Neural cell (in vitro differentiated cells): ENCODE results near the gene CPS1. TPM values are rescaled to one million over a fixed set of nuclear protein-coding genes. Genes with fewer than 3 reads are reported as not detected.

Experiments
- H2AFZ ChIP-seq: fragments of 200-600, 300-800 bp; sonication (generic), shearing (Covaris generic); 2 replicates; pipeline ENCODE4 v1.6.0; 2014; ENCODE audit warnings: low read depth, mild to moderate bottlenecking, antibody characterized with exemption, low read length, moderate library complexity
- H3F3A ChIP-seq: fragments of 200-600 bp; shearing (Covaris generic); 2 replicates; pipeline ENCODE4 v1.6.1; 2016; ENCODE audit warnings: mild to moderate bottlenecking, moderate library complexity, mixed read lengths, antibody characterized with exemption, low read length; ENCODE audit not compliant: insufficient read depth, poor library complexity, severe bottlenecking
- H3K27ac ChIP-seq: fragments of 200-600, 300-800 bp; sonication (generic), shearing (Covaris generic); 2 replicates; pipeline ENCODE4 v1.5.1; 2014; ENCODE audit warnings: mild to moderate bottlenecking, low read length, moderate library complexity
- H3K27me3 ChIP-seq: fragments of 300-800, 200-600 bp; sonication (generic), shearing (Covaris generic); 2 replicates; pipeline ENCODE4 v1.6.0; 2014; ENCODE audit warnings: mild to moderate bottlenecking, low read depth, low read length, moderate library complexity; ENCODE audit not compliant: insufficient read depth
- H3K36me3 ChIP-seq: fragments of 300-800, 200-600 bp; sonication (generic), shearing (Covaris generic); 2 replicates; pipeline ENCODE4 v1.5.1; 2014; ENCODE audit warnings: mild to moderate bottlenecking, antibody characterized with exemption, low read length, moderate library complexity; ENCODE audit not compliant: insufficient read depth
- H3K4me2 ChIP-seq: fragments of 300-800, 200-600 bp; sonication (generic), shearing (Covaris generic); 2 replicates; pipeline ENCODE4 v1.6.0; 2014; ENCODE audit warnings: mild to moderate bottlenecking, low read length
- H3K4me3 ChIP-seq: fragments of 300-800, 200-600 bp; sonication (generic), shearing (Covaris generic); 2 replicates; pipeline ENCODE4 v1.5.1; 2014; ENCODE audit warnings: mild to moderate bottlenecking, low read length, moderate library complexity
- H3K79me2 ChIP-seq: fragments of 200-600 bp; shearing (Covaris generic); replicated peaks from 2 replicates; pipeline ENCODE4 v1.6.0; 2014; ENCODE audit warnings: mild to moderate bottlenecking, low read length, moderate library complexity; ENCODE audit not compliant: insufficient read depth
- H3K9ac ChIP-seq: fragments of 300-800, 200-600 bp; sonication (generic), shearing (Covaris generic); 2 replicates; pipeline ENCODE4 v1.6.1; 2016; ENCODE audit warnings: mild to moderate bottlenecking, low read length, mixed read lengths
- H3K9me2 ChIP-seq: fragments of 200-600 bp; shearing (Covaris generic); 2 replicates; pipeline ENCODE4 v1.6.1; 2016; ENCODE audit warnings: mild to moderate bottlenecking, low read length, mixed read lengths; ENCODE audit not compliant: insufficient read depth
- H3K9me3 ChIP-seq: fragments of 200-600, 300-800 bp; sonication (generic), shearing (Covaris generic); 2 replicates; pipeline ENCODE4 v1.6.1; 2016; ENCODE audit warnings: mild to moderate bottlenecking, mixed run types, low read length, moderate library complexity, mixed read lengths
- H4K20me1 ChIP-seq: fragments of 200-600 bp; shearing (Covaris generic); 2 replicates; pipeline ENCODE4 v1.6.1; 2016; ENCODE audit warnings: mild to moderate bottlenecking, mixed run types; ENCODE audit not compliant: insufficient read depth
- EP300 ChIP-seq: fragments of 450-650 bp; conservative IDR thresholded peaks from 2 replicates; pipeline ENCODE4 v1.6.1; 2014; ENCODE audit warnings: antibody characterized with exemption, mild to moderate bottlenecking, moderate library complexity; ENCODE audit not compliant: poor library complexity, severe bottlenecking
- EZH2 ChIP-seq: fragments of 200-600, 300-800 bp; shearing (Covaris generic), sonication (generic); IDR thresholded peaks from 2 replicates; pipeline ENCODE4 v1.6.1; 2014; ENCODE audit warnings: antibody characterized with exemption, low read length, borderline replicate concordance, mild to moderate bottlenecking; ENCODE audit not compliant: insufficient read depth, poor library complexity, severe bottlenecking
- MXI1 ChIP-seq: fragments of 450-650 bp; conservative IDR thresholded peaks from 2 replicates; pipeline ENCODE4 v1.6.1; 2014; ENCODE audit warnings: antibody characterized with exemption, mild to moderate bottlenecking; ENCODE audit not compliant: poor library complexity, severe bottlenecking
- POLR2AphosphoS5 ChIP-seq: IDR thresholded peaks from 2 replicates; pipeline ENCODE4 v1.6.1; 2012
- RAD21 ChIP-seq: fragments of 450-650 bp; conservative IDR thresholded peaks from 2 replicates; pipeline ENCODE4 v1.6.1; 2014; ENCODE audit warnings: antibody characterized with exemption, mild to moderate bottlenecking, moderate library complexity
- SMC3 ChIP-seq: fragments of 450-650 bp; conservative IDR thresholded peaks from 2 replicates; pipeline ENCODE4 v1.6.1; 2014; ENCODE audit warnings: antibody characterized with exemption, mild to moderate bottlenecking, moderate library complexity; ENCODE audit not compliant: poor library complexity
- TAF1 ChIP-seq: IDR thresholded peaks from 2 replicates; pipeline ENCODE4 v1.6.1; 2012; ENCODE audit warnings: low read depth
- polyA plus RNA-seq: library from polyadenylated mRNA; depleted of rRNA; stranded (reverse); fragments of >200 nt; gene quantifications from 2 replicates; pipeline ENCODE4 v1.2.3, GENCODE V29; 2014
- TF ChIP-seq, protein P1 (sequence below): IDR thresholded peaks from 2 replicates; pipeline ENCODE4 v1.6.1; 2012; ENCODE audit warnings: borderline replicate concordance
- TF ChIP-seq, protein P2 (sequence below): fragments of 450-650 bp; IDR thresholded peaks from 2 replicates; pipeline ENCODE4 v1.5.1; 2014; ENCODE audit warnings: antibody characterized with exemption, mild to moderate bottlenecking, moderate library complexity; ENCODE audit not compliant: poor library complexity, severe bottlenecking

Gene CPS1
- polyA plus RNA-seq, 1 donor from 2014 or later = 0.25 TPM

DNA sequence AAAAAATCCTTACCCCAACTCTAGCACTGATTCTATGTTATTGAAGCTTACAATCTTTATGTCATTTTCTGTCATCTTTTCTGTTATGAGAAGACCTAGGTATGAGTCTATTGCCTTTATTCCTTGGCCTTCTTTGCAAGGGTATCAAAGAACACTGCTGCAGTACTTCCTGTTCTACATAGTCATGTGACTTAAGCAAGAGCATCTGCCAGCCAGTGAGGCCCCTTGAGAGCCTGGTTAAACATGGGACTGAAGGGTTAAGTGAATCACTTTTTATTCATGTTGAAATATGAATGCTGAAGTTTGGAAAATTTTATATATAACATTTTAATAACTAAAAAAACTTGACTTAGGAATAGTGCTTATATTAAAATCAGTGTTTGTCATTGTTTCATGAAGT is 844 bp upstream of the CPS1 start:
- no peak overlapping the region for H3K9ac ChIP-seq
- no peaks in the 10 kb centered on the region for H3K79me2 ChIP-seq
- no peaks in the 10 kb centered on the region for H3K9me2 ChIP-seq
- H4K20me1 ChIP-seq = no peaks in the 10 kb centered on the region
- no peaks in the 10 kb centered on the region for H3F3A ChIP-seq
- no peaks in the 10 kb centered on the region for H3K9me3 ChIP-seq
- TF ChIP-seq, protein P1, sequence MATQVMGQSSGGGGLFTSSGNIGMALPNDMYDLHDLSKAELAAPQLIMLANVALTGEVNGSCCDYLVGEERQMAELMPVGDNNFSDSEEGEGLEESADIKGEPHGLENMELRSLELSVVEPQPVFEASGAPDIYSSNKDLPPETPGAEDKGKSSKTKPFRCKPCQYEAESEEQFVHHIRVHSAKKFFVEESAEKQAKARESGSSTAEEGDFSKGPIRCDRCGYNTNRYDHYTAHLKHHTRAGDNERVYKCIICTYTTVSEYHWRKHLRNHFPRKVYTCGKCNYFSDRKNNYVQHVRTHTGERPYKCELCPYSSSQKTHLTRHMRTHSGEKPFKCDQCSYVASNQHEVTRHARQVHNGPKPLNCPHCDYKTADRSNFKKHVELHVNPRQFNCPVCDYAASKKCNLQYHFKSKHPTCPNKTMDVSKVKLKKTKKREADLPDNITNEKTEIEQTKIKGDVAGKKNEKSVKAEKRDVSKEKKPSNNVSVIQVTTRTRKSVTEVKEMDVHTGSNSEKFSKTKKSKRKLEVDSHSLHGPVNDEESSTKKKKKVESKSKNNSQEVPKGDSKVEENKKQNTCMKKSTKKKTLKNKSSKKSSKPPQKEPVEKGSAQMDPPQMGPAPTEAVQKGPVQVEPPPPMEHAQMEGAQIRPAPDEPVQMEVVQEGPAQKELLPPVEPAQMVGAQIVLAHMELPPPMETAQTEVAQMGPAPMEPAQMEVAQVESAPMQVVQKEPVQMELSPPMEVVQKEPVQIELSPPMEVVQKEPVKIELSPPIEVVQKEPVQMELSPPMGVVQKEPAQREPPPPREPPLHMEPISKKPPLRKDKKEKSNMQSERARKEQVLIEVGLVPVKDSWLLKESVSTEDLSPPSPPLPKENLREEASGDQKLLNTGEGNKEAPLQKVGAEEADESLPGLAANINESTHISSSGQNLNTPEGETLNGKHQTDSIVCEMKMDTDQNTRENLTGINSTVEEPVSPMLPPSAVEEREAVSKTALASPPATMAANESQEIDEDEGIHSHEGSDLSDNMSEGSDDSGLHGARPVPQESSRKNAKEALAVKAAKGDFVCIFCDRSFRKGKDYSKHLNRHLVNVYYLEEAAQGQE = no peak
- TF ChIP-seq EZH2 = no peak
- TF ChIP-seq EP300 = no peak
- TF ChIP-seq POLR2AphosphoS5 = no peak
- no peak for TF ChIP-seq SMC3
- no peak for TF ChIP-seq TAF1
- no peak for TF ChIP-seq MXI1
- TF ChIP-seq, protein P2, sequence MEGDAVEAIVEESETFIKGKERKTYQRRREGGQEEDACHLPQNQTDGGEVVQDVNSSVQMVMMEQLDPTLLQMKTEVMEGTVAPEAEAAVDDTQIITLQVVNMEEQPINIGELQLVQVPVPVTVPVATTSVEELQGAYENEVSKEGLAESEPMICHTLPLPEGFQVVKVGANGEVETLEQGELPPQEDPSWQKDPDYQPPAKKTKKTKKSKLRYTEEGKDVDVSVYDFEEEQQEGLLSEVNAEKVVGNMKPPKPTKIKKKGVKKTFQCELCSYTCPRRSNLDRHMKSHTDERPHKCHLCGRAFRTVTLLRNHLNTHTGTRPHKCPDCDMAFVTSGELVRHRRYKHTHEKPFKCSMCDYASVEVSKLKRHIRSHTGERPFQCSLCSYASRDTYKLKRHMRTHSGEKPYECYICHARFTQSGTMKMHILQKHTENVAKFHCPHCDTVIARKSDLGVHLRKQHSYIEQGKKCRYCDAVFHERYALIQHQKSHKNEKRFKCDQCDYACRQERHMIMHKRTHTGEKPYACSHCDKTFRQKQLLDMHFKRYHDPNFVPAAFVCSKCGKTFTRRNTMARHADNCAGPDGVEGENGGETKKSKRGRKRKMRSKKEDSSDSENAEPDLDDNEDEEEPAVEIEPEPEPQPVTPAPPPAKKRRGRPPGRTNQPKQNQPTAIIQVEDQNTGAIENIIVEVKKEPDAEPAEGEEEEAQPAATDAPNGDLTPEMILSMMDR = no peak
- TF ChIP-seq RAD21 = no peak
- no peaks in the 10 kb centered on the region for H3K27me3 ChIP-seq
- H3K36me3 ChIP-seq = no peaks in the 10 kb centered on the region
- no peak overlapping the region for H3K4me2 ChIP-seq
- no peak overlapping the region for H3K4me3 ChIP-seq
- no peak overlapping the region for H2AFZ ChIP-seq
- H3K27ac ChIP-seq = no peak overlapping the region

DNA sequence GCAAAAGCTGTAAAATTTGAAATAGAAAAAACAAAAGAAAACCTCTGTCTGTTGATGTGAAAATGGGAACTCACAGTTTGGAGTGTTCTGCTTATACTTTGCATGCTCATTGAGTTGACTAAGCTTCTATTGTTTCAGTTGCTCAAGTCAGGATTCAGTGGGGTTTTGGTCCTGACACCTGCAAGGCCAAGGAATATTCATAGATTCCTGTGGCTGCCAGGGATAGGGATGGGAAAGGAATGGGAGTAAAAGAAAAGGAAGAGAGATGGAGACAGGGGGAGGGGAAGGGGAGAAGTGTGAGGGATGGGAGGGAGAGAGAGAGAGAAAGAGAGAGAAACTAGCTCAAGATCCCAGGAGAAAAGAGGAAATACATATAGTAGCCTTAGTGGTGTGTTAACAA is 1.3 kb downstream of the CPS1 start:
- no peak overlapping the region for H2AFZ ChIP-seq
- no peak overlapping the region for H3K4me2 ChIP-seq
- no peaks in the 10 kb centered on the region for H3K36me3 ChIP-seq
- no peak overlapping the region for H3K4me3 ChIP-seq
- H3K9me2 ChIP-seq = no peaks in the 10 kb centered on the region
- no peak overlapping the region for H3K27ac ChIP-seq
- no peaks in the 10 kb centered on the region for H3F3A ChIP-seq
- TF ChIP-seq POLR2AphosphoS5 = no peak
- TF ChIP-seq EZH2 = no peak
- TF ChIP-seq, protein P1 = no peak
- TF ChIP-seq EP300 = no peak
- TF ChIP-seq RAD21 = no peak
- TF ChIP-seq, protein P2 = no peak
- no peaks in the 10 kb centered on the region for H4K20me1 ChIP-seq
- no peaks in the 10 kb centered on the region for H3K79me2 ChIP-seq
- no peaks in the 10 kb centered on the region for H3K27me3 ChIP-seq
- no peak overlapping the region for H3K9ac ChIP-seq
- H3K9me3 ChIP-seq = no peaks in the 10 kb centered on the region
